ENCODE results near the gene KCNIP3.
"Not testable (repeated sequence)": the region's sequence is repeated elsewhere in the genome, so short reads cannot be mapped to it uniquely, and the experiment has no call there.

Gene KCNIP3

DNA sequence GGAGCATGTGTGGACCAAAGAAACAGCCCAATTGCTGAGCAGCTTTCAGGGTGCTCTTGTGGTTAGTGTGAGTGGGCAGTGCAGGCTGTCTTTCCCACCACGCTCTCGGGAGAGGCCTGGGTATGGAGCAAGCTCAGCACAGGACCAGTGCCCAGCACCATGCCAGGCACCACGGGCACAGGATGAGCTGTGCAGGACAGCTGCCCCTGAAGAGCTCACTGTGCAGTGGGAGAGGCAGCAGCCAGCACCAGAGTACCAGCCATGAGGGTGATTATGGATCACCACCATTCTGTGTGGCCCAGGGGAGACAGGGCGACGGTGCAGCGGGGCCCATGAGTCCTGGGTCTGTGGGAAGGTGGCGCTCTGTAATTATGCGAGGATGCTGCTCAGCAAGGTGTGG lies 75.7 kb downstream of the KCNIP3 start:
- intact Hi-C loops (cut with DNase I) = loop anchor here (5.0 kb wide), 1 partner anchor 106 kb away; no protein-coding TSS in a partner anchor
- peak in 5 of 42 donors; percentile 7 to 23 (median 15) for DNase-seq

DNA sequence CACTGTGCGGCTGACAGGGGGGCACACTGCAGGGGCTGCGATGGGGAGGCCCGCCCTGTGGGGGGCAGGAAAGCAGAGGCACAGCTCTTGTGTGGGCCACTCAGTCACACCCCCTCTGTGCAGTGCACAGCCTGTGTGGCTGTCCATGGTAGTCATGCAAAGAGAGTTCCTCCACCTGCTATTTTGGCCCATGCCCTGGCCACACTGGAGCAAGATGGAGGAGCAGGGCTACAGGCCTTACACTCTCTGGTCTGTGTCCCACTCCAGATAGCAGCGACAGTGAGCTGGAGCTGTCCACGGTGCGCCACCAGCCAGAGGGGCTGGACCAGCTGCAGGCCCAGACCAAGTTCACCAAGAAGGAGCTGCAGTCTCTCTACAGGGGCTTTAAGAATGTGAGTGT lies 76.9 kb downstream of the KCNIP3 start:
- intact Hi-C loops (cut with DNase I) = loop anchor here (5.0 kb wide), 1 partner anchor 107 kb away; no protein-coding TSS in a partner anchor
- DNase-seq = peak in 4 of 42 donors; percentile 2 to 18 (median 6)

GRCh38 chr2:95374451-95374920 lies 77.3 kb downstream of the KCNIP3 start:
- peak in 5 of 42 donors; percentile 4 to 38 (median 6) for DNase-seq

DNA sequence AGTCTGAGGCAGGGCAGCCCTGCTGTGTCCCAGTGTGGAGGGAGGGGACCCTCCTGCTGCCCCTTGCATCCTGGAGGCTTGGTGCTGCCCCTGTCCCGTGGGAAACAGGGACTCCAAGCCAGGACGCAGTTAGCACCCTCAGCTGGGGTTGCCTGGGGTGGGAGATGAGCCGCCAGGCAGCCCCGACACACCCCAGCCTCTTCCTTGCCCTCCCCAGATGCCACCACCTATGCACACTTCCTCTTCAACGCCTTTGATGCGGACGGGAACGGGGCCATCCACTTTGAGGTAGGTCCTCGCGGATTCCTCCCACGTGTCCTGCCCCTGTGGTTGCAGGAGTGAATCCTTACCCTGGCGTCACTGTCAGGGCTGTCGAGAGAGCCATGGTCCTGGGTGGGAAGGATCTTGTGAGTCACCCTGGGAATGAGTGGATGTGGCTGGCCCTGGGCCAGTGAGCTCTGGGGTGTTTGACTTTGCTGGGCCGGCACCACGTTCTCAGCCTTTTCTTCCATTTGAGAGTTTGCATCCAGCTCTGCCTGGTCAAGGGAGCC lies 77.8 kb downstream of the KCNIP3 start:
- intact Hi-C loops (cut with DNase I) = loop anchor here (5.0 kb wide), 1 partner anchor 108 kb away; no protein-coding TSS in a partner anchor
- DNase-seq = peak in 8 of 42 donors; percentile 4 to 23 (median 14)

More at GRCh38 chr2:95374451-95374920, 77.3 kb downstream of the KCNIP3 start:
- intact Hi-C loops (cut with DNase I) = loop anchor here (5.0 kb wide), 1 partner anchor 107 kb away; no protein-coding TSS in a partner anchor

- peak in 7 of 42 donors; percentile 3 to 27 (median 9) for DNase-seq
- intact Hi-C loops (cut with DNase I) = no loop called here
Measured at GRCh38 chr2:95375532-95376150, 78.5 kb downstream of the KCNIP3 start.

- peak in 6 of 42 donors; percentile 6 to 34 (median 14) for DNase-seq
- intact Hi-C loops (cut with DNase I) = no loop called here
Measured at GRCh38 chr2:95376311-95377215, 79.4 kb downstream of the KCNIP3 start.

DNA sequence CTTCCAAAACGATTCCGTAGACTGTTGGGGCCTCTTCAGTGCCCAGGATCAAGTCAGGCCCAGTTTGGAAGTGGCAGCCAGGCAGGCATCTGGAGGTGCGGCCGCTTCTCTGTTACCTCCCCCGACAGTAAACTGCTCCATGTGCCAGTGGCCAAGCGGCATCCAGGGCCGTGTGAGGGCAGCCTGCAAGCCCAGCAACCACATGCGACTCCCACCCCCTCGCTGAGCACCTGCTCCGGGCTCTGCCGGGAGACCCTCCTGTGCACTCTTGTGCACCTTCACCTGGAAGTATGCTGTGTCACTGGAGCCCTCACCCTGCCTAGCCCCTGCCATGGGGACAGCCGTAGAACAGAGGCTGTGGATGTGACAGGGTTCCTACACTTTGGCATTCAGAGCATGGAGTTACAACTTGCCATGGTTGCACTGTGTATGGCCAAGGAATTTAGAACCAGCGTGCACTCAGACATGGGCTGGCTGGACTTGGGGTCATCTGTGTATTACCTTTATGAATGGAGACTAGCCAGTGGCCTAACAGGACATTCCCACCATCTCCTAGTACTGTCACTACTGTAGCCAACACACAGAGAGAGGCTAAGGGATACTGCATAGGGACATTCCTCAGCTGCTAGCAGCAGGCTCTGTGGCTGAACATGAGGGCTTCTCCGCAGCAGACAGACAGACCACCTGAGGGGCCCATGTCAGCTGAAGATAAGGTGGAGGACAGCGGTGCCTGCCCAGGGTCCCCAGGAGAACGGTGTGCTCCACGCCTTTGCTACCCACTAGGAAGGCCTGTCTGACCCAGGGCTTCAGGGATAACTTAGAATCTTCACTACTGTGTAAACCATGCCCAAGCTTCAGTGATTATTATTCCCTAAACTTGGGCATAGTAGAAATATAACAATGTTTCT lies 80.3 kb downstream of the KCNIP3 start:
- intact Hi-C loops (cut with DNase I) = no loop called here
- peak in 6 of 42 donors; percentile 10 to 27 (median 20) for DNase-seq

GRCh38 chr2:95378281-95378680 lies 81.1 kb downstream of the KCNIP3 start:
- intact Hi-C loops (cut with DNase I) = not testable (repeated sequence)
- peak in 5 of 42 donors; percentile 1 to 15 (median 7) for DNase-seq

DNA sequence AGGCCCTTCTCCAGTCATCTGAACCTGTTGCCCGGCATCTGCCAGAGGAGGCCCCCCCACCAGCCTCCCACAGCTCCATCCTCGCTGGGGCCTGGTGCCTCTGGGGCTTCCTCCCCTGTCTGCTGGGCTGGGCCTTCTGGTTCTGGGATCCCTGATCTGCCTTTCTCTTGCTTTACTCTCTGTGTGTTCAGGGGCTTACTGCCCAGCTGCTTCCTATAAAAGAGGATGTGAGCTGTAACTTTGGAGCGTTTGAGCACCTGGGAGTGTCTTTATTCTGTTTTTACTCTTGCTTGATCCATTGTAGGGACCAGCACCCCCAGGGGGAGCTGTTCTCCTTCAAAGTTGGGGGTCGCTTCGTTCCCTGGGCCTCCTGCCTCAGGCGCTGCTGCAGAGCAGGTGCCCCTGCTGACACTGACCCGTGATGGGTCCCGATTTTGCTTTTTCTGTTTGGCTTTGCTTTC lies 82.3 kb downstream of the KCNIP3 start:
- intact Hi-C loops (cut with DNase I) = no loop called here
- DNase-seq = peak in 5 of 42 donors; percentile 2 to 27 (median 20)

DNA sequence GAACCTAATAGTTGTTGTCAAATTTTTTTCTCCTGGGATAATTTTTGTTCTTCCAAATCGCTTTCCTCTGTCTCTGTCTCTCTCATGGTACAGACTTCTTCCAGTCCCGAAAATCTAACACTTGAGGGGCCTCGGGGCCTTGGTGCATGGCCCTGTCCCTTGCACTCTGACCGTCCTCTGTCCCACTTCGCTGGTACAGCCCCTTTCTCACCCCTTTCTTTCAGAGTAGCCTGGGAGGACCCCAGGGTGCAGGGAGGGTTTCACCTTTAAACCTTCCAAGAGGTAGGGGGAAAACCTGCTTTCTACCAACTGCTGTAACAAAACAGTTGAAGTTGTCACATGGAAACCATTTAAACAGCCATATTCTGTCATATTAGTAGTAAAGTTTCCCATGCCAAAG lies 83.1 kb downstream of the KCNIP3 start:
- intact Hi-C loops (cut with DNase I) = no loop called here
- peak in 2 of 42 donors; percentile 5 to 18 for DNase-seq

GRCh38 chr2:95380731-95381130 lies 83.6 kb downstream of the KCNIP3 start:
- DNase-seq = peak in 1 of 42 donors; percentile 2
- intact Hi-C loops (cut with DNase I) = no loop called here

GRCh38 chr2:95381212-95382191 lies 84.4 kb downstream of the KCNIP3 start:
- intact Hi-C loops (cut with DNase I) = no loop called here
- DNase-seq = peak in 3 of 42 donors; percentile 12 to 28 (median 18)

DNA sequence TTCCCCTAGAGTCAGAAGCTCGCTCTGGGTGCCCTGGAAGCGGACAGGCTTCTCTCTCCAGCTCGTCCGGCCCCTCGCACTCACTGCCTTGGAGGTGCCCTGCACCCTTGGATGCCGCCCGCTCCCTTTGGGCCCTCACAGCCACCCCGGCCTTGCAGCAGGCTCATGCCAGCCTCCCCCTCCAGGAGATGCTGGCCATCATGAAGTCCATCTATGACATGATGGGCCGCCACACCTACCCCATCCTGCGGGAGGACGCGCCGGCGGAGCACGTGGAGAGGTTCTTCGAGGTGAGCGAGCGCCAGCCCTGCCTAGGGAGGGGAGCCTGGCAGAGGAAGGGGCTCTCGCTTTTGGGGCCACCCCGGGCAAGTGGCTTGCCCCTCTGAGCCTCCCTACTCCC lies 85.0 kb downstream of the KCNIP3 start:
- intact Hi-C loops (cut with DNase I) = no loop called here
- DNase-seq = peak in 3 of 42 donors; percentile 7 to 33 (median 18)

DNA sequence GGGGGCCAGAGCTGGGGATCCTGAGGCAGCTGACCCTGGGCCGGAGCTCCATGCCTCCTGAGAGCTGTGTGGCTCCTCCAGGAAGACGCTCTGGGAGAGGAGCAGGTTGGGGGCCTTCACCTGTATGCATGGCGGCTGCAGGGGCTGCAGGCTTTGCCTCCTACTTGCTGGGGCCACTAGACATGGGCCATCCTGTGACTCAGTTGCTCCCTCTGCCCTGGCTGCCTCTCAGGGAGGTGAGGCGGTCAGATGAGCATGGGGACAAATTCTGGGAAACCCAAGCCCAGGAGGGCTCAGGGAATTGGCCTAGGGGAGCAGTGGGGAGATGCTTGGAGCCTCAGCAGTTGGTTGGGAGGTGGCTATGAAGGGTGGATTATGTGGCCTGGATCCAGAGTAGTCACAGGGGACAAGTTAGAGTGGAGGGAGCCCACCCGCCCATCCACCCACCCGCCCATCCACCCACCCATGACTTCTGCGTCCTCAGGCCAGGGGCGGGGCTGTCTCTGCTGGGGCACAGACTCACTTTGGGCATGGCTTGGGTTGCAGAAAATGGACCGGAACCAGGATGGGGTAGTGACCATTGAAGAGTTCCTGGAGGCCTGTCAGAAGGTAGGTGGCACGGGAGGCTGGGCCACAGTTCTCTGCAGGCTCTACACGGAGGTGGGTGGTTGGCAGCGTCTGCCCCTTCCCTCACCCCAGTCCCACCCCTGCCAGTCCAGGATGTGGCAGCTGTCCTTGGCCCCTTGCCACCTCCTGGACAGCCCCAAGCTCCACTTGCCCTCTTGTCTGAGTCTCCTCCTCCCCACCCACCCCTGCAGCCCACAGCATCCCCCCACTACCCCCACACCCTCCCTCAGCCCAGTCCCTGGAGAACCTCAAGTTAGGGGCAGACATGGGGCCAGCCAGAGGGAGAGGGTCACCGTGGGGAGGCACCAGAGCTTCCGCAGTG lies 85.8 kb downstream of the KCNIP3 start:
- peak in 6 of 42 donors; percentile 1 to 33 (median 14) for DNase-seq
- intact Hi-C loops (cut with DNase I) = no loop called here

DNA sequence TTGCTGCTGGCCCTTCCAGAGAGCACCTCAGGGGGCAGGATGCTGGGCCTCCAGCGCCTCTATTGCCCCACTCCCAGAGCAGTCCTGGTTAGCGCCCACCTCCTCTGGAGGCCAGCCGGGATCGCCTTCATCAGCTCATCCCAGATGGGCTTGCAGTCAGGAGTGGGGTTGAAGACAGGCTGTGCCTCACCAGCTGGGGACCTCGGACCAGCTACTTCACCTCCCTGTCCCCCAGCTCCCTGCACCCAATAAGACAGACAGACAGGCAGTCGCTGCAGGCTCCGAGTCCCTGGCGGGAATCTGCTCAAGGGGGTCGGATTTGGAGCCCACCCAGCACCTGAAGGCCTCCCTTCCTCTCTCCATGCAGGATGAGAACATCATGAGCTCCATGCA lies 86.5 kb downstream of the KCNIP3 start:
- intact Hi-C loops (cut with DNase I) = no loop called here
- peak in 4 of 42 donors; percentile 1 to 41 (median 21) for DNase-seq
